GM12878 (cell line): ENCODE results near the gene GGCT. TPM values are rescaled to one million over a fixed set of nuclear protein-coding genes. Genes with fewer than 3 reads are reported as not detected.

Experiments
- ATAC-seq: fragments of 200-7000 bp; cut with Tn5 transposase; 3 replicates; pipeline ENCODE4 v1.9.1; 2020; ENCODE audit warnings: mild to moderate bottlenecking, moderate library complexity
- BruUV-seq: library from RNA; stranded (reverse); fragments of 400-500 nt; replicated peaks from 2 replicates; lab custom pipeline; 2021; lab: Mats Ljungman, UMichigan
- CTCF ChIA-PET: fragments of 300-600 bp; sonication (Branson Sonifier 250); formaldehyde crosslinking; extraction: SDS; loops from one replicate; lab custom pipeline; 2021; ENCODE audit warnings: inconsistent platforms; lab: Yijun Ruan, JAX
- POLR2A ChIA-PET: fragments of 350-600 bp; formaldehyde crosslinking; extraction: SDS; loops from one replicate; lab custom pipeline; 2021; ENCODE audit warnings: inconsistent platforms; lab: Charles Lee
- RAD21 ChIA-PET: fragments of 300-600 bp; sonication (Branson Sonifier 250); formaldehyde crosslinking; loops from one replicate; lab custom pipeline; 2023; ENCODE audit warnings: antibody characterized with exemption; ENCODE audit not compliant: unreplicated experiment; lab: Charles Lee
- SMC1A ChIA-PET: fragments of 300-600 bp; sonication (Branson Sonifier 250); formaldehyde crosslinking; loops from one replicate; lab custom pipeline; 2023; ENCODE audit not compliant: unreplicated experiment, uncharacterized antibody; lab: Charles Lee
- DNase-seq: peaks from one replicate; pipeline ENCODE4 v3.0.0-alpha.2; 2011; ENCODE audit warnings: low read depth, low spot score
- FAIRE-seq: peaks from 3 replicates; lab custom pipeline; 2011; peaks lifted over from hg19 to GRCh38; lab: Jason Lieb, UNC
- H2AFZ ChIP-seq: 2 replicates; pipeline ENCODE4 v1.6.0; 2011; ENCODE audit warnings: low read depth, low read length, control low read depth; ENCODE audit not compliant: control insufficient read depth
- H3K27ac ChIP-seq: 2 replicates; pipeline ENCODE4 v1.5.1; 2011; ENCODE audit warnings: control low read depth; ENCODE audit not compliant: control insufficient read depth, insufficient read depth
- H3K27me3 ChIP-seq, 2 experiments: replicated peaks in 1 of 2; 2 replicates each; pipeline versions ENCODE4 v1.6.0 to v1.6.1; 2011; ENCODE audit warnings: low read length in 1 of 2; ENCODE audit not compliant: control insufficient read depth in 2 of 2, insufficient read depth in 2 of 2
- H3K36me3 ChIP-seq, 2 experiments: 2 replicates each; pipeline ENCODE4 v1.5.1; 2011; ENCODE audit warnings: low read length in 1 of 2; ENCODE audit not compliant: control insufficient read depth in 2 of 2, insufficient read depth in 2 of 2
- H3K4me1 ChIP-seq: 2 replicates; pipeline ENCODE4 v1.6.1; 2011; ENCODE audit warnings: mild to moderate bottlenecking, low read length, moderate library complexity, mixed read lengths; ENCODE audit not compliant: control insufficient read depth, insufficient read depth
- H3K4me2 ChIP-seq: 2 replicates; pipeline ENCODE4 v1.6.0; 2011; ENCODE audit warnings: control low read depth; ENCODE audit not compliant: control insufficient read depth, insufficient read depth
- H3K4me3 ChIP-seq: fragments of 200-600 bp; sonication (generic); 2 replicates; pipeline ENCODE4 v1.5.1; 2016
- H3K79me2 ChIP-seq: 2 replicates; pipeline ENCODE4 v1.6.0; 2011; ENCODE audit warnings: low read length; ENCODE audit not compliant: control insufficient read depth, insufficient read depth
- H3K9ac ChIP-seq: 2 replicates; pipeline ENCODE4 v1.8.0; 2011; ENCODE audit warnings: low read length, control low read depth, mixed read lengths; ENCODE audit not compliant: control insufficient read depth, insufficient read depth
- H3K9me3 ChIP-seq: replicated peaks from 3 replicates; pipeline ENCODE4 v1.5.1; 2011; ENCODE audit warnings: mild to moderate bottlenecking, low read length; ENCODE audit not compliant: control insufficient read depth, insufficient read depth
- H4K20me1 ChIP-seq: 2 replicates; pipeline ENCODE4 v1.6.0; 2011; ENCODE audit not compliant: control insufficient read depth, insufficient read depth
- HDAC6 ChIP-seq: fragments of 200-600 bp; sonication (generic); IDR thresholded peaks from one replicate; pipeline ENCODE4 v1.8.0; 2017; ENCODE audit warnings: antibody characterized with exemption; ENCODE audit not compliant: unreplicated experiment
- HSF1 ChIP-seq: fragments of 150-350 bp; IDR thresholded peaks from 2 replicates; pipeline ENCODE4 v1.6.1; 2014; ENCODE audit warnings: mild to moderate bottlenecking, low read depth, low read length
- MTA3 ChIP-seq: IDR thresholded peaks from 2 replicates; pipeline ENCODE4 v1.6.1; 2012; ENCODE audit warnings: low read length, inconsistent platforms, borderline replicate concordance
- RAD51 ChIP-seq: fragments of 450-650 bp; IDR thresholded peaks from 2 replicates; pipeline ENCODE4 v1.6.1; 2016; ENCODE audit warnings: moderate library complexity, mild to moderate bottlenecking, inconsistent platforms
- REST ChIP-seq: IDR thresholded peaks from 2 replicates; pipeline ENCODE4 v1.6.1; 2012; ENCODE audit warnings: mild to moderate bottlenecking, low read depth, low read length
- SIX5 ChIP-seq: IDR thresholded peaks from 2 replicates; pipeline ENCODE4 v1.6.1; 2011; ENCODE audit warnings: mild to moderate bottlenecking, low read depth, low read length, moderate library complexity; ENCODE audit not compliant: severe bottlenecking
- ZBTB40 ChIP-seq: fragments of 450-650 bp; IDR thresholded peaks from 2 replicates; pipeline ENCODE4 v1.6.1; 2016; ENCODE audit warnings: mild to moderate bottlenecking, moderate library complexity, borderline replicate concordance
- WGBS: methylation state at CpG from one replicate; pipeline ENCODE4 v1.1.6; 2016; ENCODE audit warnings: low lambda C conversion rate; ENCODE audit not compliant: insufficient replicate concordance, insufficient coverage; ENCODE audit errors: missing lambda C conversion rate; 5-methylcytosine and 5-hydroxymethylcytosine counted together
- in situ Hi-C: fragments of 300-500 bp; cut with MboI; formaldehyde crosslinking; loops from 9 replicates; pipeline ENCODE4 v1.14.3; 2018; ENCODE audit warnings: mixed read lengths
- intact Hi-C: fragments of 100-400 bp; cut with micrococcal nuclease; formaldehyde crosslinking; loops from one replicate; pipeline ENCODE4 v1.14.2; 2022; ENCODE audit not compliant: unreplicated experiment
- polyA plus RNA-seq, 11 experiments: library from polyadenylated mRNA; depleted of rRNA in 4 of 11; unstranded in 6 of 11; stranded (reverse) in 5 of 11; fragments of >200 nt; fragmentation: Nextera tagmentation in 4 of 11; fragmentation: Illumina TruSeq in 1 of 11; extraction: Ambion mirVana in 4 of 11; extraction: Trizol in 1 of 11; gene quantifications; 1 replicate in 1 of 11; 2 replicates in 10 of 11; pipeline versions ENCODE4 v1.2.1 to v1.2.3, GENCODE V29; 2011 to 2016; ENCODE audit warnings: inconsistent platforms in 2 of 11, missing spikeins in 2 of 11, low read depth in 1 of 11
- total RNA-seq, 4 experiments: library from RNA; depleted of rRNA in 3 of 4; stranded (reverse); fragments of >200 nt in 3 of 4; fragmentation: Illumina TruSeq in 1 of 4; extraction: Trizol in 1 of 4; gene quantifications; 2 replicates each; pipeline versions ENCODE4 v1.2.1 to v1.2.3, GENCODE V29; 2013 to 2021

GGCT gene
- total and polyA plus RNA-seq, 10 of the 15 experiments (the other 5 are each of a cell fraction or from before 2014, with no cell fraction given): 57.0 to 215 (median 92.3) TPM

- TF ChIP-seq RAD51 (no peak), HSF1 (no peak), ZBTB40 (no peak)
Measured at GRCh38 chr7:30474485-30474884, 30.1 kb downstream of the GGCT start (continued).

GRCh38 chr7:30473903-30474302 lies 30.7 kb downstream of the GGCT start:
- DNase-seq (no peak), ATAC-seq (no peak), FAIRE-seq (no peak)
- Histone ChIP-seq H3K27ac (no peak overlapping the region), H3K9ac (no peak overlapping the region), H3K4me3 (no peak overlapping the region), H3K27me3 (no peaks in the 10 kb centered on the region), H3K36me3 (0 out of 4 replicates have a peak, but pooled peaks cover 0 to 6% of the 10 kb centered on the region in 2 experiments), H2AFZ (no peak overlapping the region), H3K4me2 (peak overlapping the region; percentile 4; the same call in 1 of the 2 replicates), H3K79me2 (peaks cover 25% of the 10 kb centered on the region), H3K9me3 (no peaks in the 10 kb centered on the region; the same call in 2 of the 3 replicates), H4K20me1 (no peaks in the 10 kb centered on the region), H3K4me1 (peaks cover 31% of the 10 kb centered on the region)
- intact Hi-C loops: no loop called here
- RAD21 ChIA-PET: interaction anchor here (0.8 to 1.2 kb wide), 4 partner anchors 10 to 309 kb away, joined by 3 to 4 read pairs (median 3); no protein-coding TSS in a partner anchor
- in situ Hi-C loops: no loop called here
- POLR2A ChIA-PET: no interaction called here
- SMC1A ChIA-PET: interaction anchor here (1.2 to 1.8 kb wide), 5 partner anchors 9 to 25 kb away, joined by 3 to 5 read pairs (median 4); no protein-coding TSS in a partner anchor
- WGBS: 50% methylated on average over 1 of the region's 1 CpG
- CTCF ChIA-PET: interaction anchor here (0.6 to 1.7 kb wide), 4 partner anchors 8 to 198 kb away, joined by 3 to 6 read pairs (median 4); no protein-coding TSS in a partner anchor
- no TSS peak for BruUV-seq
- TF ChIP-seq SIX5 (no peak), MTA3 (no peak), ZBTB40 (no peak), REST (no peak), HDAC6 (no peak)
